ENCODE data around the gene ITPRID2.

GRCh38 chr2:181911830-181912229 lies 20.3 kb downstream of the ITPRID2 start:
- TF ChIP-seq CTCF (IDR thresholded peaks at IDR 0.05) (no peak), POLR2A (IDR thresholded peaks at IDR 0.05) (no peak)
